A549 (cell line): ENCODE measurements around the gene ADGRL3. TPM values are rescaled to one million over a fixed set of nuclear protein-coding genes. Genes with fewer than 3 reads are reported as not detected.

Experiments used
- ATAC-seq, 2 experiments: fragments of 200-7000 bp in 1 of 2; fragments of >200 bp in 1 of 2; cut with Nextera tagmentation in 1 of 2; cut with Tn5 transposase in 1 of 2; 3 replicates each; pipeline versions ENCODE4 v1.8.0 to v1.9.1; 2018 to 2020; ENCODE audit warnings: mild to moderate bottlenecking in 1 of 2, moderate library complexity in 1 of 2
- CTCF ChIA-PET: fragments of 300-600 bp; sonication (Branson Sonifier 250); formaldehyde crosslinking; extraction: SDS; loops from one replicate; lab custom pipeline; 2021; ENCODE audit warnings: antibody characterized with exemption, inconsistent platforms; lab: Yijun Ruan, JAX
- POLR2A ChIA-PET: fragments of 350-600 bp; formaldehyde crosslinking; extraction: SDS; loops from one replicate; lab custom pipeline; 2021; ENCODE audit warnings: antibody characterized with exemption, inconsistent platforms; lab: Yijun Ruan, JAX
- DNase-seq, 2 experiments: peaks; one replicate each; pipeline versions ENCODE4 v3.0.0 to v3.0.0-alpha.2; 2011 to 2016; ENCODE audit warnings: low read depth in 1 of 2, low spot score in 1 of 2
- FAIRE-seq: peaks from 2 replicates; lab custom pipeline; 2011; peaks lifted over from hg19 to GRCh38; lab: Jason Lieb, UNC
- H3K27ac ChIP-seq, 2 experiments: fragments of >200 bp; sonication (Bioruptor Twin); formaldehyde crosslinking; 3 replicates each; pipeline ENCODE4 v1.5.1; 2016 to 2017
- H3K4me1 ChIP-seq: fragments of >200 bp; sonication (Bioruptor Twin); formaldehyde crosslinking; 3 replicates; pipeline ENCODE4 v1.6.1; 2016
- H3K4me2 ChIP-seq: fragments of >200 bp; sonication (Bioruptor Twin); formaldehyde crosslinking; 3 replicates; pipeline ENCODE4 v1.6.1; 2016
- H3K4me3 ChIP-seq: fragments of >200 bp; sonication (Bioruptor Twin); formaldehyde crosslinking; 3 replicates; pipeline ENCODE4 v1.5.1; 2016
- H3K9me3 ChIP-seq: fragments of >200 bp; sonication (Bioruptor Twin); formaldehyde crosslinking; 3 replicates; pipeline ENCODE4 v1.6.1; 2016
- ATOH8 ChIP-seq: fragments of 250-450 bp; sonication (Bioruptor Pico); IDR thresholded peaks from 2 replicates; pipeline ENCODE4 v1.5.0; 2020; ENCODE audit warnings: low read depth, mild to moderate bottlenecking, moderate library complexity
- BCL3 ChIP-seq: fragments of >200 bp; sonication (Bioruptor Twin); formaldehyde crosslinking; IDR thresholded peaks from 3 replicates; pipeline ENCODE4 v1.6.1; 2016
- CBX8 ChIP-seq: fragments of 200-600 bp; sonication (generic); IDR thresholded peaks from 2 replicates; pipeline ENCODE4 v1.6.1; 2016
- CEBPB ChIP-seq, 2 experiments: fragments of >200 bp in 1 of 2; sonication (Bioruptor Twin) in 1 of 2; formaldehyde crosslinking in 1 of 2; IDR thresholded peaks; 2 replicates each; pipeline ENCODE4 v1.6.1; 2012 to 2016
- ELK1 ChIP-seq: fragments of 150-350 bp; IDR thresholded peaks from 2 replicates; pipeline ENCODE4 v1.6.1; 2014; ENCODE audit warnings: low read depth, mild to moderate bottlenecking, low read length
- ESRRA ChIP-seq: fragments of 150-350 bp; IDR thresholded peaks from 2 replicates; pipeline ENCODE4 v1.6.1; 2014; ENCODE audit warnings: mild to moderate bottlenecking, low read length, borderline replicate concordance
- FOXS1 ChIP-seq: fragments of 250-450 bp; sonication (Bioruptor Pico); IDR thresholded peaks from 2 replicates; pipeline ENCODE4 v1.5.0; 2020; ENCODE audit warnings: mild to moderate bottlenecking, moderate library complexity
- GATA3 ChIP-seq: IDR thresholded peaks from 2 replicates; pipeline ENCODE4 v1.6.1; 2012; ENCODE audit warnings: borderline replicate concordance
- HMGXB4 ChIP-seq: fragments of 250-450 bp; sonication (Bioruptor Pico); IDR thresholded peaks from 2 replicates; pipeline ENCODE4 v1.5.0; 2021; ENCODE audit warnings: mild to moderate bottlenecking, moderate library complexity, borderline replicate concordance
- HOXB5 ChIP-seq: fragments of 250-450 bp; sonication (Bioruptor Pico); IDR thresholded peaks from 2 replicates; pipeline ENCODE4 v1.5.0; 2020; ENCODE audit warnings: mild to moderate bottlenecking, moderate library complexity
- JUNB ChIP-seq: fragments of >200 bp; sonication (Bioruptor Twin); formaldehyde crosslinking; IDR thresholded peaks from 2 replicates; pipeline ENCODE4 v1.6.1; 2016
- KDM5A ChIP-seq: fragments of 200-600 bp; sonication (generic); IDR thresholded peaks from 2 replicates; pipeline ENCODE4 v1.6.1; 2016; ENCODE audit warnings: antibody characterized with exemption, mild to moderate bottlenecking
- MAFK ChIP-seq: fragments of 450-650 bp; IDR thresholded peaks from 2 replicates; pipeline ENCODE4 v1.6.1; 2014; ENCODE audit not compliant: partially characterized antibody
- MAZ ChIP-seq: fragments of 150-350 bp; IDR thresholded peaks from 2 replicates; pipeline ENCODE4 v1.6.1; 2014; ENCODE audit warnings: antibody characterized with exemption, low read depth, low read length, borderline replicate concordance
- RAD21 ChIP-seq, 2 experiments: fragments of >200 bp in 1 of 2; sonication (Bioruptor Twin) in 1 of 2; formaldehyde crosslinking in 1 of 2; IDR thresholded peaks in 1 of 2; conservative IDR thresholded peaks in 1 of 2; 2 replicates in 1 of 2; 3 replicates in 1 of 2; pipeline ENCODE4 v1.6.1; 2012 to 2018; ENCODE audit warnings: inconsistent platforms in 1 of 2
- RNF2 ChIP-seq: fragments of 200-600 bp; sonication (generic); IDR thresholded peaks from 2 replicates; pipeline ENCODE4 v1.6.1; 2016; ENCODE audit warnings: low read depth, mild to moderate bottlenecking, antibody characterized with exemption, moderate library complexity, borderline replicate concordance
- SMC3 ChIP-seq: fragments of >200 bp; sonication (Bioruptor Twin); formaldehyde crosslinking; IDR thresholded peaks from 3 replicates; pipeline ENCODE4 v1.6.1; 2018; ENCODE audit warnings: inconsistent platforms
- SREBF2 ChIP-seq: fragments of 450-650 bp; IDR thresholded peaks from 2 replicates; pipeline ENCODE4 v1.6.1; 2014; ENCODE audit warnings: mild to moderate bottlenecking, moderate library complexity
- TFCP2L1 ChIP-seq: fragments of 250-450 bp; sonication (Bioruptor Pico); IDR thresholded peaks from 2 replicates; pipeline ENCODE4 v1.5.0; 2021; ENCODE audit warnings: mild to moderate bottlenecking
- TP53 ChIP-seq: fragments of 250-450 bp; sonication (Bioruptor Pico); IDR thresholded peaks from 2 replicates; pipeline ENCODE4 v1.5.0; 2021; ENCODE audit warnings: mild to moderate bottlenecking, moderate library complexity
- ZFP36 ChIP-seq: fragments of 450-650 bp; IDR thresholded peaks from 2 replicates; pipeline ENCODE4 v1.6.1; 2014; ENCODE audit warnings: borderline replicate concordance; ENCODE audit not compliant: partially characterized antibody
- WGBS: methylation state at CpG from one replicate; pipeline ENCODE4 v1.1.6; 2017; ENCODE audit errors: missing lambda C conversion rate; 5-methylcytosine and 5-hydroxymethylcytosine counted together
- polyA plus RNA-seq, 4 experiments: library from polyadenylated mRNA; depleted of rRNA in 3 of 4; stranded (reverse); fragments of >200 nt; fragmentation: RNase III in 1 of 4; extraction: RNeasy Plus Mini Kit Qiagen cat#74134 plus additional on column Dnase treatment in 1 of 4; gene quantifications; 2 replicates in 3 of 4; 3 replicates in 1 of 4; pipeline ENCODE4 v1.2.3, GENCODE V29; 2011 to 2017
- TF ChIP-seq, protein P1 (sequence below): IDR thresholded peaks from 2 replicates; pipeline ENCODE4 v1.6.1; 2012
- TF ChIP-seq, protein P2 (sequence below): IDR thresholded peaks from 2 replicates; pipeline ENCODE4 v1.6.1; 2012
- TF ChIP-seq, protein P3 (sequence below): fragments of >200 bp; sonication (Bioruptor Twin); formaldehyde crosslinking; IDR thresholded peaks from 3 replicates; pipeline ENCODE4 v1.5.1; 2016

ADGRL3 gene
- polyA plus RNA-seq, 2 of the 4 experiments (the other 2 are of a cell fraction), result 0.05 to 0.12 TPM

- no peak overlapping the region for H3K4me3 ChIP-seq
- DNase-seq (no peak), ATAC-seq (no peak), FAIRE-seq (no peak)
- no peak overlapping the region for H3K4me2 ChIP-seq
- ChIA-PET POLR2A (no interaction called here), CTCF (no interaction called here)
- 69% methylated on average over 1 of the region's 1 CpG for WGBS
- no peaks in the 10 kb centered on the region for H3K9me3 ChIP-seq
- TF ChIP-seq CBX8 (no peak), ZFP36 (no peak), JUNB (no peak), MAFK (no peak), TFCP2L1 (CRISPR knock-in tag) (no peak), FOXS1 (CRISPR knock-in tag) (no peak), HMGXB4 (CRISPR knock-in tag) (no peak), SREBF2 (no peak)
- TF ChIP-seq, protein P1, sequence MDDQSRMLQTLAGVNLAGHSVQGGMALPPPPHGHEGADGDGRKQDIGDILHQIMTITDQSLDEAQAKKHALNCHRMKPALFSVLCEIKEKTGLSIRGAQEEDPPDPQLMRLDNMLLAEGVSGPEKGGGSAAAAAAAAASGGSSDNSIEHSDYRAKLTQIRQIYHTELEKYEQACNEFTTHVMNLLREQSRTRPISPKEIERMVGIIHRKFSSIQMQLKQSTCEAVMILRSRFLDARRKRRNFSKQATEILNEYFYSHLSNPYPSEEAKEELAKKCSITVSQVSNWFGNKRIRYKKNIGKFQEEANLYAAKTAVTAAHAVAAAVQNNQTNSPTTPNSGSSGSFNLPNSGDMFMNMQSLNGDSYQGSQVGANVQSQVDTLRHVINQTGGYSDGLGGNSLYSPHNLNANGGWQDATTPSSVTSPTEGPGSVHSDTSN, result no peak
- TF ChIP-seq, protein P2, sequence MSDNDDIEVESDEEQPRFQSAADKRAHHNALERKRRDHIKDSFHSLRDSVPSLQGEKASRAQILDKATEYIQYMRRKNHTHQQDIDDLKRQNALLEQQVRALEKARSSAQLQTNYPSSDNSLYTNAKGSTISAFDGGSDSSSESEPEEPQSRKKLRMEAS, result no peak
- no peaks in the 10 kb centered on the region for H3K4me1 ChIP-seq
- no peak overlapping the region for H3K27ac ChIP-seq
Measured at GRCh38 chr4:62080431-62080830, 880.3 kb downstream of the ADGRL3 start.

DNA sequence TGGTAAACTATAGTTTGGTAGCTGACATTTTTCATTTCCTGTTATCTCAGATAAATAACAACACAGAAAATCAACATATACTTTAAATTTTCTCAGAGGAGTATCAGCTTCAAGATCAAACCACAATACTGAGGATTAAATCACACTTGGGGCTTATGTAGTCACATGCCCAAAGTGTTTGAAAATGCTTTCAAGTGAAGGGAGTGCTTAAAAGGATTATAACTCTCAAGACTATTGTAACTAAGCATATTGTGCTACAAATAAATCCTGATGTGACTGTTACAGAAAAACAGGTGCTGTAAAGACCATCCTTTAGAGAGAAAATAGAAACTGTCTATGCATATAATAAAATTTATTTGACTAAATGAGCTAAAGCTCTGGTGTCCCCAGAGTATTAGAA, 887.6 kb downstream of the ADGRL3 start:
- CTCF ChIA-PET, result no interaction called here
- FAIRE-seq (no peak), DNase-seq (no peak), ATAC-seq (no peak)
- Histone ChIP-seq H3K9me3 (no peaks in the 10 kb centered on the region), H3K27ac (no peak overlapping the region), H3K4me1 (no peaks in the 10 kb centered on the region), H3K4me3 (no peak overlapping the region), H3K4me2 (no peak overlapping the region)
- POLR2A ChIA-PET, result no interaction called here
- TF ChIP-seq RAD21 (conservative IDR thresholded peaks at IDR 0.05 in 1 of 2, IDR thresholded peaks at IDR 0.05 in 1 of 2), result no peak
- no peak for TF ChIP-seq BCL3
- TF ChIP-seq, protein P3, sequence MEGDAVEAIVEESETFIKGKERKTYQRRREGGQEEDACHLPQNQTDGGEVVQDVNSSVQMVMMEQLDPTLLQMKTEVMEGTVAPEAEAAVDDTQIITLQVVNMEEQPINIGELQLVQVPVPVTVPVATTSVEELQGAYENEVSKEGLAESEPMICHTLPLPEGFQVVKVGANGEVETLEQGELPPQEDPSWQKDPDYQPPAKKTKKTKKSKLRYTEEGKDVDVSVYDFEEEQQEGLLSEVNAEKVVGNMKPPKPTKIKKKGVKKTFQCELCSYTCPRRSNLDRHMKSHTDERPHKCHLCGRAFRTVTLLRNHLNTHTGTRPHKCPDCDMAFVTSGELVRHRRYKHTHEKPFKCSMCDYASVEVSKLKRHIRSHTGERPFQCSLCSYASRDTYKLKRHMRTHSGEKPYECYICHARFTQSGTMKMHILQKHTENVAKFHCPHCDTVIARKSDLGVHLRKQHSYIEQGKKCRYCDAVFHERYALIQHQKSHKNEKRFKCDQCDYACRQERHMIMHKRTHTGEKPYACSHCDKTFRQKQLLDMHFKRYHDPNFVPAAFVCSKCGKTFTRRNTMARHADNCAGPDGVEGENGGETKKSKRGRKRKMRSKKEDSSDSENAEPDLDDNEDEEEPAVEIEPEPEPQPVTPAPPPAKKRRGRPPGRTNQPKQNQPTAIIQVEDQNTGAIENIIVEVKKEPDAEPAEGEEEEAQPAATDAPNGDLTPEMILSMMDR, result no peak
- no peak for TF ChIP-seq GATA3
- TF ChIP-seq ELK1, result no peak
- TF ChIP-seq SREBF2, result no peak
- TF ChIP-seq RNF2, result no peak
- no peak for TF ChIP-seq MAZ
- no peak for TF ChIP-seq ATOH8 (CRISPR knock-in tag)
- TF ChIP-seq ESRRA, result no peak
- no peak for TF ChIP-seq SMC3
- no peak for TF ChIP-seq KDM5A
- no peak for TF ChIP-seq HOXB5 (CRISPR knock-in tag)
- TF ChIP-seq, protein P2, result no peak
- no peak for TF ChIP-seq TP53
- no peak for TF ChIP-seq CEBPB (IDR thresholded peaks at IDR 0.05)
- TF ChIP-seq MAFK, result no peak
- TF ChIP-seq, all 56 proteins: peak for 0
